CD14-positive monocyte (primary cell): Measurements from ENCODE around the gene MATN4. TPM values are rescaled to one million over a fixed set of nuclear protein-coding genes. Genes with fewer than 3 reads are reported as not detected.

Source experiments
- DNase-seq, 3 donors: peaks; one replicate each; pipeline ENCODE4 v3.0.0-alpha.2; 2011 to 2022
- H2AFZ ChIP-seq: 2 replicates; pipeline ENCODE4 v1.6.0; 2012; ENCODE audit warnings: mild to moderate bottlenecking, low read depth, low read length, inconsistent platforms; ENCODE audit not compliant: insufficient read depth, poor library complexity, severe bottlenecking
- H3K27ac ChIP-seq, 2 donors: 1 replicate in 1 of 2; 2 replicates in 1 of 2; pipeline ENCODE4 v1.5.1; 2012 to 2013; ENCODE audit warnings: low read length in 2 of 2, control low read depth in 1 of 2, inconsistent platforms in 1 of 2, low read depth in 1 of 2, mild to moderate bottlenecking in 1 of 2
- H3K27me3 ChIP-seq, 2 donors: one replicate each; pipeline versions ENCODE4 v1.6.0 to v1.6.1; 2011 to 2013; ENCODE audit warnings: low read length in 2 of 2; ENCODE audit not compliant: control insufficient read depth in 2 of 2, insufficient read depth in 2 of 2
- H3K36me3 ChIP-seq, 2 donors: replicated peaks in 1 of 2; 1 replicate in 1 of 2; 2 replicates in 1 of 2; pipeline versions ENCODE4 v1.5.1 to v1.6.1; 2012 to 2013; ENCODE audit warnings: low read length in 2 of 2, control low read depth in 1 of 2, inconsistent platforms in 1 of 2, mild to moderate bottlenecking in 1 of 2; ENCODE audit not compliant: insufficient read depth in 2 of 2, control insufficient read depth in 1 of 2
- H3K4me1 ChIP-seq, 2 donors: 1 replicate in 1 of 2; 2 replicates in 1 of 2; pipeline versions ENCODE4 v1.5.1 to v1.6.1; 2012 to 2013; ENCODE audit warnings: low read length in 2 of 2, control low read depth in 1 of 2, inconsistent platforms in 1 of 2, mild to moderate bottlenecking in 1 of 2, moderate library complexity in 1 of 2; ENCODE audit not compliant: insufficient read depth in 2 of 2, control insufficient read depth in 1 of 2
- H3K4me2 ChIP-seq: replicated peaks from 2 replicates; pipeline ENCODE3; 2012; ENCODE audit warnings: low read length, moderate library complexity, mild to moderate bottlenecking; ENCODE audit not compliant: poor library complexity, severe bottlenecking; ENCODE audit errors: extremely low read depth
- H3K4me3 ChIP-seq, 3 experiments: fragments of 200-600 bp in 1 of 3; sonication (generic) in 1 of 3; replicated peaks in 1 of 3; 1 replicate in 2 of 3; 2 replicates in 1 of 3; pipeline ENCODE4 v1.5.1; 2011 to 2013; ENCODE audit warnings: low read length in 3 of 3, mild to moderate bottlenecking in 3 of 3, control low read depth in 2 of 3, low read depth in 2 of 3, inconsistent platforms in 1 of 3, moderate library complexity in 1 of 3
- H3K79me2 ChIP-seq: 2 replicates; pipeline ENCODE4 v1.6.0; 2012; ENCODE audit warnings: mild to moderate bottlenecking, control low read depth, inconsistent platforms, low read length, moderate library complexity; ENCODE audit not compliant: insufficient read depth
- H3K9ac ChIP-seq: 2 replicates; pipeline ENCODE4 v1.6.0; 2017; ENCODE audit warnings: low read length, mild to moderate bottlenecking; ENCODE audit not compliant: insufficient read depth, poor library complexity, severe bottlenecking
- H3K9me3 ChIP-seq, 2 donors: replicated peaks in 1 of 2; 1 replicate in 1 of 2; 2 replicates in 1 of 2; pipeline versions ENCODE4 v1.5.1 to v1.6.1; 2012 to 2013; ENCODE audit warnings: low read length in 2 of 2, control low read depth in 1 of 2; ENCODE audit not compliant: control insufficient read depth in 1 of 2, insufficient read depth in 1 of 2
- H4K20me1 ChIP-seq: 2 replicates; pipeline ENCODE4 v1.6.0; 2012; ENCODE audit warnings: mild to moderate bottlenecking, low read length, control low read depth, moderate library complexity; ENCODE audit not compliant: insufficient read depth
- H3K27ac Mint-ChIP-seq, 7 donors: one replicate each; pipeline ENCODE4 v1.8.0; 2020; ENCODE audit warnings: mild to moderate bottlenecking in 7 of 7, mixed read lengths in 7 of 7, moderate library complexity in 6 of 7, inconsistent platforms in 2 of 7
- H3K27me3 Mint-ChIP-seq, 3 donors: one replicate each; pipeline ENCODE4 v1.8.0; 2021 to 2022; ENCODE audit warnings: low read depth in 3 of 3, mild to moderate bottlenecking in 3 of 3, mixed read lengths in 3 of 3, moderate library complexity in 3 of 3, inconsistent platforms in 1 of 3
- H3K36me3 Mint-ChIP-seq, 2 donors: one replicate each; pipeline ENCODE4 v1.8.0; 2020; ENCODE audit warnings: mixed read lengths in 2 of 2, inconsistent platforms in 1 of 2, mild to moderate bottlenecking in 1 of 2
- H3K4me1 Mint-ChIP-seq: one replicate; pipeline ENCODE4 v1.8.0; 2020; ENCODE audit warnings: mild to moderate bottlenecking, mixed read lengths
- H3K4me3 Mint-ChIP-seq, 2 donors: one replicate each; pipeline ENCODE4 v1.8.0; 2020; ENCODE audit warnings: mild to moderate bottlenecking in 2 of 2, mixed read lengths in 2 of 2, moderate library complexity in 1 of 2
- H3K9me3 Mint-ChIP-seq, 7 donors: one replicate each; pipeline ENCODE4 v1.8.0; 2020 to 2022; ENCODE audit warnings: mixed read lengths in 7 of 7, mild to moderate bottlenecking in 6 of 7, moderate library complexity in 6 of 7, inconsistent platforms in 2 of 7
- CTCF ChIP-seq: fragments of 200-600 bp; IDR thresholded peaks from one replicate; pipeline ENCODE4 v1.8.0; 2022; ENCODE audit warnings: antibody characterized with exemption, mild to moderate bottlenecking
- WGBS: methylation state at CpG from one replicate; pipeline ENCODE4 v1.1.5; 2013; ENCODE audit warnings: missing lambda C conversion rate; ENCODE audit not compliant: insufficient coverage; 5-methylcytosine and 5-hydroxymethylcytosine counted together
- intact Hi-C, 2 donors: fragments of 100-400 bp; cut with micrococcal nuclease; formaldehyde crosslinking; loops; one replicate each; pipeline versions ENCODE4 v1.15.0 to v1.15.1; 2023
- polyA plus RNA-seq, 3 donors: library from polyadenylated mRNA; depleted of rRNA in 1 of 3; unstranded in 2 of 3; stranded (reverse) in 1 of 3; fragments of 300-500 nt in 2 of 3; fragments of >200 nt in 1 of 3; fragmentation: Illumina TruSeq in 2 of 3; gene quantifications; 1 replicate in 2 of 3; 2 replicates in 1 of 3; pipeline ENCODE4 v1.2.3, GENCODE V29; 2012 to 2021

Gene MATN4
- polyA plus RNA-seq, 3 donors = not detected

GRCh38 chr20:45341939-45342854, 34.1 kb upstream of the MATN4 start:
- intact Hi-C loops = no loop called here
- no peak overlapping the region for H3K4me2 ChIP-seq
- peaks cover 18 to 42% of the 10 kb centered on the region in 2 donors for H3K4me1 ChIP-seq
- no peak overlapping the region for H3K27ac ChIP-seq
- no peaks in the 10 kb centered on the region for H3K9me3 ChIP-seq
- no peaks in the 10 kb centered on the region for H4K20me1 ChIP-seq
- Mint-ChIP-seq H3K27ac (peak overlapping the region in 5 of 7 donors; percentile 23 to 59 (median 55)), H3K4me3 (no peak overlapping the region), H3K27me3 (peaks cover 7 to 10% (median 8%) of the 10 kb centered on the region in 3 donors), H3K36me3 (peaks cover 4 to 12% of the 10 kb centered on the region in 2 donors), H3K9me3 (peaks cover 0 to 2% (median 0%) of the 10 kb centered on the region in 7 donors), H3K4me1 (peaks cover 40% of the 10 kb centered on the region)
- no peak overlapping the region for H3K9ac ChIP-seq
- TF ChIP-seq CTCF = no peak
- no peaks in the 10 kb centered on the region for H3K36me3 ChIP-seq
- no peak for DNase-seq
- no peak overlapping the region for H2AFZ ChIP-seq
- peaks cover 0 to 5% of the 10 kb centered on the region in 2 donors for H3K27me3 ChIP-seq
- no peak overlapping the region for H3K4me3 ChIP-seq
- WGBS = 86% methylated on average over 14 of the region's 16 CpGs
- H3K79me2 ChIP-seq = peaks cover 3% of the 10 kb centered on the region

GRCh38 chr20:45341579-45341938, 33.5 kb upstream of the MATN4 start:
- Histone ChIP-seq H3K4me2 (no peak overlapping the region), H3K9ac (no peak overlapping the region), H4K20me1 (no peaks in the 10 kb centered on the region), H3K9me3 (no peaks in the 10 kb centered on the region), H3K36me3 (no peaks in the 10 kb centered on the region), H3K27ac (no peak overlapping the region), H3K27me3 (no peaks in the 10 kb centered on the region), H3K4me1 (peaks cover 16 to 36% of the 10 kb centered on the region in 2 donors), H3K79me2 (no peaks in the 10 kb centered on the region), H3K4me3 (no peak overlapping the region), H2AFZ (no peak overlapping the region)
- Mint-ChIP-seq H3K27ac (peak overlapping the region in 3 of 7 donors; percentile 50 to 56 (median 55)), H3K36me3 (peaks cover 4 to 6% of the 10 kb centered on the region in 2 donors), H3K9me3 (peaks cover 0 to 2% (median 0%) of the 10 kb centered on the region in 7 donors), H3K4me1 (peaks cover 34% of the 10 kb centered on the region), H3K4me3 (peak overlapping the region in 1 of 2 donors; percentile 37), H3K27me3 (peaks cover 2 to 9% (median 5%) of the 10 kb centered on the region in 3 donors)
- TF ChIP-seq CTCF = no peak
- intact Hi-C loops = no loop called here
- WGBS = 100% methylated on average over 1 of the region's 3 CpGs
- DNase-seq = no peak
